Natural killer cell (primary cell): ENCODE results near the gene SCGB1D4. TPM values are rescaled to one million over a fixed set of nuclear protein-coding genes. Genes with fewer than 3 reads are reported as not detected.

ENCODE experiments used
- ATAC-seq, 3 donors: fragments of 150-1000 bp in 2 of 3; fragments of 200-7000 bp in 1 of 3; cut with Tn5 transposase; 1 replicate in 1 of 3; 2 replicates in 2 of 3; pipeline ENCODE4 v1.10.0; 2021; ENCODE audit warnings: mild to moderate bottlenecking in 2 of 3, moderate library complexity in 2 of 3
- DNase-seq, 2 donors: peaks; one replicate each; pipeline versions ENCODE4 v3.0.0 to v3.0.0-alpha.2; 2013 to 2021; ENCODE audit warnings: mixed read lengths in 1 of 2
- H3K27ac ChIP-seq: one replicate; pipeline ENCODE4 v1.5.1; 2013; ENCODE audit warnings: mild to moderate bottlenecking, low read length
- H3K27me3 ChIP-seq: one replicate; pipeline ENCODE4 v1.6.1; 2013; ENCODE audit warnings: low read length; ENCODE audit not compliant: control insufficient read depth, insufficient read depth
- H3K36me3 ChIP-seq: one replicate; pipeline ENCODE4 v1.6.1; 2013; ENCODE audit warnings: low read length; ENCODE audit not compliant: control insufficient read depth, insufficient read depth
- H3K4me1 ChIP-seq: one replicate; pipeline ENCODE4 v1.6.1; 2013; ENCODE audit warnings: low read length; ENCODE audit not compliant: control insufficient read depth, insufficient read depth
- H3K4me3 ChIP-seq: one replicate; pipeline ENCODE4 v1.5.1; 2013; ENCODE audit warnings: low read length
- H3K9me3 ChIP-seq: one replicate; pipeline ENCODE4 v1.6.1; 2013; ENCODE audit warnings: low read length; ENCODE audit not compliant: control insufficient read depth, insufficient read depth
- H3K27ac Mint-ChIP-seq, 2 donors: one replicate each; pipeline ENCODE4 v1.8.0; 2022; ENCODE audit warnings: mild to moderate bottlenecking in 2 of 2, mixed read lengths in 2 of 2, moderate library complexity in 1 of 2
- H3K27me3 Mint-ChIP-seq, 2 donors: one replicate each; pipeline ENCODE4 v1.8.0; 2022; ENCODE audit warnings: low read depth in 2 of 2, mixed read lengths in 2 of 2
- H3K36me3 Mint-ChIP-seq: one replicate; pipeline ENCODE4 v1.8.0; 2022; ENCODE audit warnings: mixed read lengths
- H3K4me1 Mint-ChIP-seq, 2 donors: one replicate each; pipeline ENCODE4 v1.8.0; 2022; ENCODE audit warnings: mixed read lengths in 2 of 2
- H3K4me3 Mint-ChIP-seq: one replicate; pipeline ENCODE4 v1.8.0; 2022; ENCODE audit warnings: mild to moderate bottlenecking, moderate library complexity, mixed read lengths
- H3K9me3 Mint-ChIP-seq, 2 donors: one replicate each; pipeline ENCODE4 v1.8.0; 2022; ENCODE audit warnings: mixed read lengths in 2 of 2
- WGBS: methylation state at CpG from one replicate; pipeline ENCODE4 v1.1.7; 2013; ENCODE audit warnings: missing lambda C conversion rate; ENCODE audit not compliant: insufficient coverage; 5-methylcytosine and 5-hydroxymethylcytosine counted together
- intact Hi-C: fragments of 100-400 bp; cut with micrococcal nuclease; formaldehyde crosslinking; loops from one replicate; pipeline ENCODE4 v1.14.2; 2022
- total RNA-seq, 4 donors: library from RNA; stranded (reverse); fragments of 120-200 nt in 1 of 4; gene quantifications; one replicate each; pipeline versions ENCODE4 v1.2.3 to v1.2.4, GENCODE V29; 2013 to 2022
- TF ChIP-seq, protein P1 (sequence below): fragments of 200-600 bp; IDR thresholded peaks from one replicate; pipeline ENCODE4 v1.8.0; 2022; ENCODE audit warnings: antibody characterized with exemption

SCGB1D4 gene
- total RNA-seq, 3 donors from 2014 or later (not counting 1 experiment from before 2014, with no cell fraction given) = not detected

DNA sequence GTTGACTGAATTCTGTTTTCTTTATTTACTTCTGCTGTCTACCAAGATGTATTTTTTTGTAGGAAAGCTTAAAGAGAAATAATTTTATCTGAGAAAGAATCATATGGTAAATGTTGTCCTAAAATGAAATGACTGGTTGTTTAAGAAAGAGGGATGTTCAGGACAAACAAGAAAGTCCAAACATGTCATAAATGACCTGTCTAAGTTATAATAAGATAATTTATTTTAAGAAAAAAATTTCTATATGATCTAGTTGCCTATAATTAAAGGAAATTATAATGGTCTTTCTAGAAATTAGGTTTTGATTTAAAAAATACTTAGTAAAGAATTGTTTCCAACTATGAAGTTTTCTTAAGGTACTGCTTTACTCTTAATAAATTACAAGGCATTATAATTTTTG is 18.4 kb downstream of the SCGB1D4 start:
- Histone ChIP-seq H3K27me3 (peaks cover 2% of the 10 kb centered on the region), H3K36me3 (no peaks in the 10 kb centered on the region), H3K27ac (no peak overlapping the region), H3K4me3 (no peak overlapping the region), H3K9me3 (no peaks in the 10 kb centered on the region), H3K4me1 (no peaks in the 10 kb centered on the region)
- no peak for DNase-seq
- H3K27me3 Mint-ChIP-seq = peaks cover 5 to 12% of the 10 kb centered on the region in 2 donors
- H3K4me1 Mint-ChIP-seq = no peaks in the 10 kb centered on the region
- ATAC-seq = no peak
- H3K27ac Mint-ChIP-seq = no peak overlapping the region
- intact Hi-C loops = no loop called here
- H3K9me3 Mint-ChIP-seq = no peaks in the 10 kb centered on the region
- TF ChIP-seq, protein P1, sequence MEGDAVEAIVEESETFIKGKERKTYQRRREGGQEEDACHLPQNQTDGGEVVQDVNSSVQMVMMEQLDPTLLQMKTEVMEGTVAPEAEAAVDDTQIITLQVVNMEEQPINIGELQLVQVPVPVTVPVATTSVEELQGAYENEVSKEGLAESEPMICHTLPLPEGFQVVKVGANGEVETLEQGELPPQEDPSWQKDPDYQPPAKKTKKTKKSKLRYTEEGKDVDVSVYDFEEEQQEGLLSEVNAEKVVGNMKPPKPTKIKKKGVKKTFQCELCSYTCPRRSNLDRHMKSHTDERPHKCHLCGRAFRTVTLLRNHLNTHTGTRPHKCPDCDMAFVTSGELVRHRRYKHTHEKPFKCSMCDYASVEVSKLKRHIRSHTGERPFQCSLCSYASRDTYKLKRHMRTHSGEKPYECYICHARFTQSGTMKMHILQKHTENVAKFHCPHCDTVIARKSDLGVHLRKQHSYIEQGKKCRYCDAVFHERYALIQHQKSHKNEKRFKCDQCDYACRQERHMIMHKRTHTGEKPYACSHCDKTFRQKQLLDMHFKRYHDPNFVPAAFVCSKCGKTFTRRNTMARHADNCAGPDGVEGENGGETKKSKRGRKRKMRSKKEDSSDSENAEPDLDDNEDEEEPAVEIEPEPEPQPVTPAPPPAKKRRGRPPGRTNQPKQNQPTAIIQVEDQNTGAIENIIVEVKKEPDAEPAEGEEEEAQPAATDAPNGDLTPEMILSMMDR = no peak
- no peak overlapping the region for H3K4me3 Mint-ChIP-seq
- no peaks in the 10 kb centered on the region for H3K36me3 Mint-ChIP-seq

GRCh38 chr11:62273789-62274275 is 25.0 kb downstream of the SCGB1D4 start:
- no peaks in the 10 kb centered on the region for H3K9me3 Mint-ChIP-seq
- H3K4me3 ChIP-seq = no peak overlapping the region
- TF ChIP-seq, protein P1 = no peak
- no peaks in the 10 kb centered on the region for H3K36me3 Mint-ChIP-seq
- no peaks in the 10 kb centered on the region for H3K4me1 Mint-ChIP-seq
- intact Hi-C loops = no loop called here
- no peak overlapping the region for H3K27ac ChIP-seq
- no peak overlapping the region for H3K4me3 Mint-ChIP-seq
- H3K27me3 Mint-ChIP-seq = peaks cover under 1 to 5% of the 10 kb centered on the region in 2 donors
- no peaks in the 10 kb centered on the region for H3K9me3 ChIP-seq
- H3K4me1 ChIP-seq = no peaks in the 10 kb centered on the region
- no peak overlapping the region for H3K27ac Mint-ChIP-seq
- DNase-seq (no peak), ATAC-seq (no peak)
- H3K36me3 ChIP-seq = no peaks in the 10 kb centered on the region
- H3K27me3 ChIP-seq = no peaks in the 10 kb centered on the region
- WGBS = 80% methylated on average over 7 of the region's 7 CpGs

- Histone ChIP-seq H3K27me3 (no peaks in the 10 kb centered on the region), H3K27ac (no peak overlapping the region), H3K4me1 (no peaks in the 10 kb centered on the region), H3K36me3 (no peaks in the 10 kb centered on the region), H3K9me3 (no peaks in the 10 kb centered on the region), H3K4me3 (no peak overlapping the region)
- Mint-ChIP-seq H3K27ac (no peak overlapping the region), H3K4me3 (no peak overlapping the region), H3K9me3 (no peaks in the 10 kb centered on the region), H3K36me3 (no peaks in the 10 kb centered on the region), H3K4me1 (no peaks in the 10 kb centered on the region), H3K27me3 (peaks cover 6 to 9% of the 10 kb centered on the region in 2 donors)
- TF ChIP-seq, protein P1 = no peak
- no peak for DNase-seq
- no peak for ATAC-seq
- WGBS = 87% methylated on average over 5 of the region's 5 CpGs
- intact Hi-C loops = no loop called here
These were observed 25.6 kb downstream of the SCGB1D4 start for GRCh38 chr11:62273284-62273683.

- TF ChIP-seq, protein P1 = no peak
These were observed 29.1 kb downstream of the SCGB1D4 start, which contains the start of gene SCGB2A2 for GRCh38 chr11:62269654-62270278. TSS of gene SCGB2A2 (plus strand) at chr11:62270158. CDS start at chr11:62270217, 59 bp downstream.

More at GRCh38 chr11:62269654-62270278, 29.1 kb downstream of the SCGB1D4 start, which contains the start of gene SCGB2A2:
- H3K4me3 Mint-ChIP-seq = no peak within 1 kb of the TSS
- DNase-seq (no peak), ATAC-seq (peak in 1 of 3 donors; percentile 24)
- H3K4me1 Mint-ChIP-seq = no peaks in the 10 kb centered on the region
- Histone ChIP-seq H3K4me3 (no peak within 1 kb of the TSS), H3K36me3 (no peaks in the 10 kb centered on the region), H3K4me1 (no peaks in the 10 kb centered on the region), H3K27ac (no peak within 1 kb of the TSS), H3K27me3 (no peaks in the 10 kb centered on the region), H3K9me3 (no peaks in the 10 kb centered on the region)
- peaks cover 7 to 12% of the 10 kb centered on the region in 2 donors for H3K27me3 Mint-ChIP-seq
- intact Hi-C loops = no loop called here
- no peaks in the 10 kb centered on the region for H3K36me3 Mint-ChIP-seq
- 75% methylated on average over 9 of the region's 10 CpGs for WGBS
- no peak within 1 kb of the TSS for H3K27ac Mint-ChIP-seq
- no peaks in the 10 kb centered on the region for H3K9me3 Mint-ChIP-seq
